K562 (cell line): Measurements from ENCODE around the gene EXOC3. TPM values are rescaled to one million over a fixed set of nuclear protein-coding genes. Genes with fewer than 3 reads are reported as not detected.

Experiments
- ATAC-seq: fragments of 200-7000 bp; cut with Tn5 transposase; 3 replicates; pipeline ENCODE4 v1.9.1; 2020; ENCODE audit warnings: moderate library complexity
- BruUV-seq: library from RNA; stranded (reverse); fragments of 400-500 nt; replicated peaks from 2 replicates; lab custom pipeline; 2021; lab: Mats Ljungman, UMichigan
- CTCF ChIA-PET: fragments of 300-600 bp; formaldehyde crosslinking; extraction: SDS; loops from one replicate; lab custom pipeline; 2021; ENCODE audit warnings: low intra/inter-chr PET ratio; lab: Yijun Ruan, JAX
- POLR2A ChIA-PET: fragments of 300-600, 350-650 bp; sonication (Branson Sonifier 250); formaldehyde crosslinking; extraction: SDS; loops from one replicate; lab custom pipeline; 2021; ENCODE audit warnings: antibody characterized with exemption, inconsistent platforms; lab: Yijun Ruan, JAX
- DNase-seq, 4 experiments: peaks; one replicate each; pipeline versions ENCODE4 v3.0.0 to v3.0.0-alpha.2; 2011 to 2018; ENCODE audit warnings: low spot score in 3 of 4, mixed read lengths in 3 of 4; ENCODE audit errors: extremely low read depth in 1 of 4
- FAIRE-seq: peaks from 2 replicates; lab custom pipeline; 2011; peaks lifted over from hg19 to GRCh38; lab: Jason Lieb, UNC
- H2AFZ ChIP-seq: 2 replicates; pipeline ENCODE4 v1.6.0; 2011; ENCODE audit warnings: low read depth, low read length, control low read depth, inconsistent platforms
- H3K27ac ChIP-seq: fragments of 200-600 bp; 3 replicates; pipeline ENCODE4 v1.8.0; 2011; ENCODE audit warnings: low read depth, mild to moderate bottlenecking, control low read depth, inconsistent platforms, low read length, moderate library complexity, mixed read lengths; ENCODE audit errors: extremely low read depth
- H3K27me3 ChIP-seq, 2 experiments: fragments of 300-600 bp in 1 of 2; 2 replicates in 1 of 2; 3 replicates in 1 of 2; pipeline versions ENCODE4 v1.6.0 to v1.8.0; 2011; ENCODE audit warnings: inconsistent platforms in 2 of 2, low read length in 2 of 2, mild to moderate bottlenecking in 1 of 2, mixed read lengths in 1 of 2, moderate library complexity in 1 of 2; ENCODE audit not compliant: control insufficient read depth in 2 of 2, insufficient read depth in 2 of 2
- H3K36me3 ChIP-seq: fragments of 300-600 bp; 3 replicates; pipeline ENCODE4 v1.8.0; 2011; ENCODE audit warnings: mild to moderate bottlenecking, low read length, inconsistent platforms; ENCODE audit not compliant: control insufficient read depth, insufficient read depth
- H3K4me1 ChIP-seq, 2 experiments: fragments of 200-600 bp in 1 of 2; replicated peaks in 1 of 2; 2 replicates in 1 of 2; 3 replicates in 1 of 2; pipeline versions ENCODE4 v1.5.1 to v1.8.0; 2011; ENCODE audit warnings: inconsistent platforms in 2 of 2, low read length in 2 of 2, mild to moderate bottlenecking in 1 of 2, mixed read lengths in 1 of 2, moderate library complexity in 1 of 2; ENCODE audit not compliant: control insufficient read depth in 2 of 2, insufficient read depth in 2 of 2
- H3K4me2 ChIP-seq: 2 replicates; pipeline ENCODE4 v1.6.1; 2011; ENCODE audit warnings: low read length, control low read depth, inconsistent platforms, mixed read lengths; ENCODE audit not compliant: insufficient read depth
- H3K4me3 ChIP-seq: fragments of 200-600 bp; sonication (generic), shearing (Covaris generic); 2 replicates; pipeline ENCODE4 v1.5.1; 2016; ENCODE audit warnings: control low read depth, inconsistent platforms
- H3K79me2 ChIP-seq: fragments of 200-600 bp; 3 replicates; pipeline ENCODE4 v1.8.0; 2011; ENCODE audit warnings: low read length, inconsistent platforms; ENCODE audit not compliant: control insufficient read depth, insufficient read depth
- H3K9ac ChIP-seq, 2 experiments: 2 replicates each; pipeline versions ENCODE4 v1.6.0 to v1.6.1; 2011; ENCODE audit warnings: low read depth in 2 of 2, low read length in 2 of 2, control low read depth in 1 of 2, inconsistent platforms in 1 of 2, mild to moderate bottlenecking in 1 of 2, mixed read lengths in 1 of 2; ENCODE audit not compliant: insufficient read depth in 1 of 2
- H3K9me1 ChIP-seq: one replicate; pipeline ENCODE4 v1.6.0; 2011; ENCODE audit warnings: inconsistent platforms, mild to moderate bottlenecking, low read length, moderate library complexity; ENCODE audit not compliant: control insufficient read depth, insufficient read depth
- H3K9me3 ChIP-seq: replicated peaks from 2 replicates; pipeline ENCODE4 v1.5.1; 2011; ENCODE audit warnings: low read depth, low read length, inconsistent platforms; ENCODE audit not compliant: control insufficient read depth, insufficient read depth
- H4K20me1 ChIP-seq: replicated peaks from 2 replicates; pipeline ENCODE4 v1.6.1; 2011; ENCODE audit warnings: low read length, inconsistent platforms, mixed read lengths; ENCODE audit not compliant: control insufficient read depth, insufficient read depth
- BRD9 ChIP-seq: fragments of 450-650 bp; IDR thresholded peaks from 2 replicates; pipeline ENCODE4 v1.6.1; 2018; ENCODE audit warnings: low read depth; ENCODE audit not compliant: partially characterized antibody
- CBFB ChIP-seq: sonication (generic); formaldehyde crosslinking; IDR thresholded peaks from 2 replicates; pipeline ENCODE4 v1.4.0; 2020; ENCODE audit warnings: mild to moderate bottlenecking, missing genetic modification reagents
- COPS2 ChIP-seq: fragments of 450-650 bp; conservative IDR thresholded peaks from 2 replicates; pipeline ENCODE4 v1.6.1; 2016; ENCODE audit warnings: mild to moderate bottlenecking, moderate library complexity
- DPF2 ChIP-seq: fragments of 450-650 bp; IDR thresholded peaks from 2 replicates; pipeline ENCODE4 v1.6.1; 2016
- EGR1 ChIP-seq: fragments of 450-650 bp; conservative IDR thresholded peaks from 2 replicates; pipeline ENCODE4 v1.6.1; 2017; ENCODE audit warnings: mild to moderate bottlenecking
- EZH2 ChIP-seq: IDR thresholded peaks from 2 replicates; pipeline ENCODE4 v1.6.1; 2012; ENCODE audit warnings: low read depth, mild to moderate bottlenecking, inconsistent platforms, low read length, borderline replicate concordance
- GTF2E2 ChIP-seq: fragments of 200-800 bp; sonication (Bioruptor generic); IDR thresholded peaks from 2 replicates; pipeline ENCODE4 v1.6.1; 2016; ENCODE audit warnings: missing genetic modification characterization, missing compliant biosample characterization
- HDAC8 ChIP-seq: fragments of 450-650 bp; IDR thresholded peaks from 2 replicates; pipeline ENCODE4 v1.6.1; 2016; ENCODE audit warnings: mild to moderate bottlenecking, missing genetic modification characterization, moderate library complexity, missing compliant biosample characterization
- JUNB ChIP-seq: fragments of 450-650 bp; formaldehyde crosslinking; conservative IDR thresholded peaks from 2 replicates; pipeline ENCODE4 v1.4.0; 2020; ENCODE audit warnings: mild to moderate bottlenecking
- KDM4B ChIP-seq, 2 experiments: fragments of 450-650 bp in 1 of 2; sonication (generic) in 1 of 2; IDR thresholded peaks; 2 replicates each; pipeline ENCODE4 v1.6.1; 2016 to 2017; ENCODE audit warnings: borderline replicate concordance in 2 of 2, antibody characterized with exemption in 1 of 2, low read depth in 1 of 2, mild to moderate bottlenecking in 1 of 2
- KLF16 ChIP-seq: IDR thresholded peaks from 2 replicates; pipeline ENCODE4 v1.6.1; 2016; ENCODE audit warnings: antibody characterized with exemption
- NR4A1 ChIP-seq, 2 experiments: fragments of 250-450 bp in 1 of 2; fragments of 450-650 bp in 1 of 2; sonication (Bioruptor Pico) in 1 of 2; IDR thresholded peaks; 2 replicates each; pipeline versions ENCODE4 v1.4.0 to v1.6.1; 2016 to 2020; ENCODE audit warnings: mild to moderate bottlenecking in 2 of 2, missing compliant biosample characterization in 1 of 2, missing genetic modification characterization in 1 of 2, moderate library complexity in 1 of 2
- RB1 ChIP-seq: fragments of 450-650 bp; IDR thresholded peaks from 2 replicates; pipeline ENCODE4 v1.6.1; 2017; ENCODE audit warnings: low read depth, mild to moderate bottlenecking
- RBFOX2 ChIP-seq: fragments of 200-400 bp; formaldehyde crosslinking; IDR thresholded peaks from 2 replicates; pipeline ENCODE4 v1.6.1; 2017; ENCODE audit warnings: low read depth, mild to moderate bottlenecking, low read length, moderate library complexity
- SAFB2 ChIP-seq: fragments of 200-400 bp; formaldehyde crosslinking; IDR thresholded peaks from 2 replicates; pipeline ENCODE4 v1.6.1; 2018; ENCODE audit warnings: borderline replicate concordance, low read length, low read depth, moderate library complexity; ENCODE audit not compliant: severe bottlenecking
- SMAD1 ChIP-seq: fragments of 150-350 bp; IDR thresholded peaks from 2 replicates; pipeline ENCODE4 v1.6.1; 2014; ENCODE audit warnings: low read length, low read depth; ENCODE audit not compliant: partially characterized antibody
- SMARCB1 ChIP-seq: IDR thresholded peaks from 2 replicates; pipeline ENCODE4 v1.6.1; 2011; ENCODE audit warnings: improper control_type of control experiment, low read depth; ENCODE audit not compliant: insufficient read length
- SNIP1 ChIP-seq: fragments of 450-650 bp; IDR thresholded peaks from 2 replicates; pipeline ENCODE4 v1.7.1; 2017; ENCODE audit warnings: low read depth, mild to moderate bottlenecking
- ZBTB43 ChIP-seq: sonication (generic); formaldehyde crosslinking; IDR thresholded peaks from 2 replicates; pipeline ENCODE4 v1.8.0; 2023; ENCODE audit warnings: mild to moderate bottlenecking, missing genetic modification reagents
- ZKSCAN1 ChIP-seq: fragments of 150-350 bp; IDR thresholded peaks from 2 replicates; pipeline ENCODE4 v1.6.1; 2016; ENCODE audit warnings: low read depth, low read length
- ZNF41 ChIP-seq: fragments of 250-450 bp; sonication (Bioruptor Pico); conservative IDR thresholded peaks from 2 replicates; pipeline ENCODE4 v1.4.0; 2020; ENCODE audit warnings: mild to moderate bottlenecking
- ZNF639 ChIP-seq, 2 experiments: fragments of 200-800 bp in 1 of 2; sonication (Bioruptor generic) in 1 of 2; sonication (generic) in 1 of 2; formaldehyde crosslinking in 1 of 2; IDR thresholded peaks in 1 of 2; conservative IDR thresholded peaks in 1 of 2; 2 replicates each; pipeline versions ENCODE4 v1.5.0 to v1.6.1; 2016 to 2020; ENCODE audit warnings: missing compliant biosample characterization in 1 of 2, missing genetic modification characterization in 1 of 2, missing genetic modification reagents in 1 of 2
- WGBS: fragments of 100-300 bp; shearing (Covaris generic); methylation state at CpG from one replicate; pipeline ENCODE4 v1.1.6; 2016; ENCODE audit warnings: low coverage, mixed read lengths; ENCODE audit not compliant: insufficient coverage; ENCODE audit errors: missing lambda C conversion rate; 5-methylcytosine and 5-hydroxymethylcytosine counted together
- in situ Hi-C: fragments of 300-500 bp; cut with MboI; formaldehyde crosslinking; loops from 4 replicates; pipeline ENCODE4 v1.15.0; 2018; ENCODE audit warnings: inconsistent platforms, mixed read lengths
- intact Hi-C: fragments of 100-400 bp; cut with micrococcal nuclease; formaldehyde crosslinking; loops from 2 replicates; pipeline ENCODE4 v1.14.2; 2022
- polyA plus RNA-seq, 8 experiments: library from polyadenylated mRNA; depleted of rRNA in 4 of 8; stranded (reverse) in 5 of 8; unstranded in 3 of 8; fragments of >200 nt; fragmentation: Nextera tagmentation in 2 of 8; fragmentation: Illumina TruSeq in 1 of 8; extraction: Ambion mirVana in 2 of 8; extraction: Trizol in 1 of 8; gene quantifications; 2 replicates each; pipeline versions ENCODE4 v1.2.1 to v1.2.3, GENCODE V29; 2011 to 2014; ENCODE audit warnings: inconsistent platforms in 1 of 8, missing spikeins in 1 of 8
- total RNA-seq, 7 experiments: library from RNA; depleted of rRNA in 6 of 7; stranded (reverse); fragments of >200 nt in 6 of 7; fragmentation: Illumina TruSeq in 2 of 7; extraction: Trizol in 2 of 7; gene quantifications; 2 replicates each; pipeline versions ENCODE4 v1.2.1 to v1.2.3, GENCODE V29; 2011 to 2021; ENCODE audit warnings: low replicate concordance in 1 of 7

Gene EXOC3
- total and polyA plus RNA-seq, 9 of the 15 experiments (the other 6 are each of a cell fraction or from before 2014, with no cell fraction given) = 1.4 to 41.9 (median 22.4) TPM

GRCh38 chr5:423626-424261 is 19.2 kb upstream of the EXOC3 start:
- WGBS = 12% methylated on average over 24 of the region's 24 CpGs
- FAIRE-seq (no peak), ATAC-seq (peak; percentile 69), DNase-seq (peak in 3 of 4 experiments; percentile 40 to 70 (median 61))
- Histone ChIP-seq H4K20me1 (no peaks in the 10 kb centered on the region), H3K4me2 (no peak overlapping the region), H3K4me3 (no peak overlapping the region), H3K27ac (no peak overlapping the region), H3K9me3 (no peaks in the 10 kb centered on the region), H2AFZ (no peak overlapping the region), H3K9me1 (no peaks in the 10 kb centered on the region), H3K27me3 (peaks cover 4 to 60% of the 10 kb centered on the region in 2 experiments; a peak in 4 of 5 replicates), H3K4me1 (peaks cover 0 to 32% of the 10 kb centered on the region in 2 experiments; a peak in 2 of 5 replicates), H3K79me2 (no peaks in the 10 kb centered on the region), H3K9ac (no peak overlapping the region), H3K36me3 (no peaks in the 10 kb centered on the region)
- in situ Hi-C loops = no loop called here
- ChIA-PET CTCF (no interaction called here), POLR2A (interaction anchor here (1.5 kb wide), 1 partner anchor 23 kb away, joined by 6 read pairs; no protein-coding TSS in a partner anchor)
- no TSS peak for BruUV-seq
- intact Hi-C loops = no loop called here
- TF ChIP-seq CBFB (no peak), ZBTB43 (no peak), JUNB (no peak), GTF2E2 (tag) (no peak), EZH2 (no peak), SNIP1 (no peak), NR4A1 (CRISPR knock-in tag; IDR thresholded peaks at IDR 0.05) (no peak), NR4A1 (tag; IDR thresholded peaks at IDR 0.05) (no peak), SAFB2 (no peak), SMARCB1 (no peak), ZNF639 (CRISPR knock-in tag; conservative IDR thresholded peaks at IDR 0.05 in 1 of 2, IDR thresholded peaks at IDR 0.05 in 1 of 2) (no peak), KLF16 (no peak), ZNF41 (no peak), BRD9 (no peak), SMAD1 (no peak), HDAC8 (tag) (no peak), RBFOX2 (no peak), DPF2 (no peak), ZKSCAN1 (no peak), COPS2 (no peak), KDM4B (IDR thresholded peaks at IDR 0.05; ENCODE audit: borderline replicate concordance in 2 of 2, low read depth in 1 of 2) (no peak), RB1 (no peak), EGR1 (peak; percentile 46; the same call in 1 of the 2 replicates)
